Measurements from ENCODE around the gene ADAMTS20. TPM values are rescaled to one million over a fixed set of nuclear protein-coding genes. Genes with fewer than 3 reads are reported as not detected.
"Not testable (repeated sequence)": the region's sequence is repeated elsewhere in the genome, so short reads cannot be mapped to it uniquely, and the experiment has no call there.

ADAMTS20 gene, protein sequence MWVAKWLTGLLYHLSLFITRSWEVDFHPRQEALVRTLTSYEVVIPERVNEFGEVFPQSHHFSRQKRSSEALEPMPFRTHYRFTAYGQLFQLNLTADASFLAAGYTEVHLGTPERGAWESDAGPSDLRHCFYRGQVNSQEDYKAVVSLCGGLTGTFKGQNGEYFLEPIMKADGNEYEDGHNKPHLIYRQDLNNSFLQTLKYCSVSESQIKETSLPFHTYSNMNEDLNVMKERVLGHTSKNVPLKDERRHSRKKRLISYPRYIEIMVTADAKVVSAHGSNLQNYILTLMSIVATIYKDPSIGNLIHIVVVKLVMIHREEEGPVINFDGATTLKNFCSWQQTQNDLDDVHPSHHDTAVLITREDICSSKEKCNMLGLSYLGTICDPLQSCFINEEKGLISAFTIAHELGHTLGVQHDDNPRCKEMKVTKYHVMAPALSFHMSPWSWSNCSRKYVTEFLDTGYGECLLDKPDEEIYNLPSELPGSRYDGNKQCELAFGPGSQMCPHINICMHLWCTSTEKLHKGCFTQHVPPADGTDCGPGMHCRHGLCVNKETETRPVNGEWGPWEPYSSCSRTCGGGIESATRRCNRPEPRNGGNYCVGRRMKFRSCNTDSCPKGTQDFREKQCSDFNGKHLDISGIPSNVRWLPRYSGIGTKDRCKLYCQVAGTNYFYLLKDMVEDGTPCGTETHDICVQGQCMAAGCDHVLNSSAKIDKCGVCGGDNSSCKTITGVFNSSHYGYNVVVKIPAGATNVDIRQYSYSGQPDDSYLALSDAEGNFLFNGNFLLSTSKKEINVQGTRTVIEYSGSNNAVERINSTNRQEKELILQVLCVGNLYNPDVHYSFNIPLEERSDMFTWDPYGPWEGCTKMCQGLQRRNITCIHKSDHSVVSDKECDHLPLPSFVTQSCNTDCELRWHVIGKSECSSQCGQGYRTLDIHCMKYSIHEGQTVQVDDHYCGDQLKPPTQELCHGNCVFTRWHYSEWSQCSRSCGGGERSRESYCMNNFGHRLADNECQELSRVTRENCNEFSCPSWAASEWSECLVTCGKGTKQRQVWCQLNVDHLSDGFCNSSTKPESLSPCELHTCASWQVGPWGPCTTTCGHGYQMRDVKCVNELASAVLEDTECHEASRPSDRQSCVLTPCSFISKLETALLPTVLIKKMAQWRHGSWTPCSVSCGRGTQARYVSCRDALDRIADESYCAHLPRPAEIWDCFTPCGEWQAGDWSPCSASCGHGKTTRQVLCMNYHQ (N-terminal part only)
- not detected in 2 replicates for total RNA-seq

GRCh38 chr12:43551971-43552559 is at the start of gene ADAMTS20:
Gene ADAMTS20, minus strand, starts transcription at chr12:43552203. Its CDS starts 282 bp downstream, at chr12:43551921.
- intact Hi-C loops (cut with micrococcal nuclease): no loop called here

DNA sequence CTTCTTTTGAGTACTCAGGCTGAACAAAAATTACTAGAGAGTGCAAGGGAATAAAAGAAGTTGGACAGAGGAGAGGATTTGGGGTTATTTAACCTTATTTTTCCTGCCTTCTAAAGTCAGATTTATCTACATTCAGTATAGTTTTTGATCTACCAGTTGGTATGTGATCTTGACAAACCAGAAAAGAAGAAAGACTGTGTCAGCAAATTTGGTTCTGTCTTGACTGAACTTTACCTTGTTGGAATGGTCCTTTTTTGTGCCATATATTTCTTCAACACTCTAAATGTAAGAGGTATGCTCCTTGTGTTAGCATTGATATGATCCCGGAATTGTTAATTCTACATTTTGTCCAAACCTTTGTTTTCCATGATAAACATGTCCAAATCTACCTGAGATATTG is 47.7 kb upstream of the ADAMTS20 start:
- intact Hi-C loops (cut with micrococcal nuclease): no loop called here

DNA sequence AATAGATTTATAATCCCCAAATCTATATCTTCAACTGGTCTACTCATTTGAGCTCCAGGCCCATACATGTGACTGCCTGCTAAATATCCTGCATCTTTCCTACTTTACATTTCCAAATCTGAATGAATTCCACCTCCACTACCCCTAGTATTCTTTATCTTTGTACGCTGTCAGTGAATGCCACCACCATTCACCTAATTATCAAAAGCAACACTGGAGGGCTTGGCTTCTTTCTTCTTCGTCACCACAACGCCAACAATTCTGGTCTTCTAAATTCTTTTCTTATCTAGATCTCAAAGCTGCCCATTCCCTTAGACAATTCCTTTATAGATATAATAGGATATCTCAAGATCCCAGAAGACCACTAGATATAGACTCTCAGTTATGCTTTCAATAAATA is 47.1 kb upstream of the ADAMTS20 start:
- intact Hi-C loops (cut with micrococcal nuclease): no loop called here

DNA sequence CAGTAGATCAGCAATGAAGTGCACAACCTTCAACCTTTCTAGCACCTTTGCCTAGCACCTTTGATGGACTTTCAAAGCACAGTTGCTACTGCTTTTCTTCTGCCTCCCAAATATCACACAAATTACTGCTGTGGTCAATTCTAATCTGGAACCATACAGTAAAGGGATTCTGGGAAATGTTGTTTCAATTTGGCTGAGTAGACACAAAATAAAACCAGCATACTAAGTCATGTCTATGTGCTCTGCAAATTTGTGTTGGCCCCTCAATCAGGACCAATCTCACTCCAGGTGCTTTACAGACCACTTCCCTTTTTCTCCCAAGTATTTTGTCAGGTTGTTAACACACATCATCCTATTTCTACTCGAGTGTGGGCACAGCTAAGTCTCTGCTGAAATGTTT is 38.3 kb upstream of the ADAMTS20 start:
- intact Hi-C loops (cut with micrococcal nuclease): no loop called here

GRCh38 chr12:43586646-43587245 is 34.7 kb upstream of the ADAMTS20 start:
- intact Hi-C loops (cut with micrococcal nuclease): no loop called here

- intact Hi-C loops (cut with micrococcal nuclease): no loop called here
Measured at GRCh38 chr12:43585676-43586075, 33.7 kb upstream of the ADAMTS20 start.

- intact Hi-C loops (cut with micrococcal nuclease): no loop called here
Measured at GRCh38 chr12:43580601-43581000, 28.6 kb upstream of the ADAMTS20 start.

- intact Hi-C loops (cut with micrococcal nuclease): no loop called here
Measured at GRCh38 chr12:43579206-43579605, 27.2 kb upstream of the ADAMTS20 start.

GRCh38 chr12:43578782-43579181 is 26.8 kb upstream of the ADAMTS20 start:
- intact Hi-C loops (cut with micrococcal nuclease): no loop called here

GRCh38 chr12:43577381-43577780 is 25.4 kb upstream of the ADAMTS20 start:
- intact Hi-C loops (cut with micrococcal nuclease): no loop called here

- intact Hi-C loops (cut with micrococcal nuclease): no loop called here
Measured at GRCh38 chr12:43576162-43576561, 24.2 kb upstream of the ADAMTS20 start.

DNA sequence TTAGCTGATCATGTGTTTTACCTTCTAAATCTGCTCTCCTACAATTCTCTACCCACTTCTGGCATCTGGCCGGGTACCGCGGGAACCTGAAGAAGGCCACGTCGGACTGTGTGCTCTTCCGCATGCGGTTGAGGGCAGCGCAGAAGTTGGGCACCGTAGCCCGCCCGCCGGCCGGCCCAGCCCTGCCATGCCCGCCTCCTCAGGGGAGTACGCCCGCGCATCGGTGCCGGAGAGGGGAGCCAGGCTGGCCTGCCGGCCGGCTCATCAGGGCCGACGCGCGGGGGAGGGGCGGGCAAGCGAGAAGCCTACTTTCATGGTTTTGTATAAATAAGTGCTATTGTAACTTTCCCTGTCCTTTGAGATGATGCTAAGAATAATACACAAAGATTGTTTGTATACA is 19.9 kb upstream of the ADAMTS20 start:
- intact Hi-C loops (cut with micrococcal nuclease): no loop called here

GRCh38 chr12:43556057-43556456 is 4.1 kb upstream of the ADAMTS20 start:
- intact Hi-C loops (cut with micrococcal nuclease): no loop called here

DNA sequence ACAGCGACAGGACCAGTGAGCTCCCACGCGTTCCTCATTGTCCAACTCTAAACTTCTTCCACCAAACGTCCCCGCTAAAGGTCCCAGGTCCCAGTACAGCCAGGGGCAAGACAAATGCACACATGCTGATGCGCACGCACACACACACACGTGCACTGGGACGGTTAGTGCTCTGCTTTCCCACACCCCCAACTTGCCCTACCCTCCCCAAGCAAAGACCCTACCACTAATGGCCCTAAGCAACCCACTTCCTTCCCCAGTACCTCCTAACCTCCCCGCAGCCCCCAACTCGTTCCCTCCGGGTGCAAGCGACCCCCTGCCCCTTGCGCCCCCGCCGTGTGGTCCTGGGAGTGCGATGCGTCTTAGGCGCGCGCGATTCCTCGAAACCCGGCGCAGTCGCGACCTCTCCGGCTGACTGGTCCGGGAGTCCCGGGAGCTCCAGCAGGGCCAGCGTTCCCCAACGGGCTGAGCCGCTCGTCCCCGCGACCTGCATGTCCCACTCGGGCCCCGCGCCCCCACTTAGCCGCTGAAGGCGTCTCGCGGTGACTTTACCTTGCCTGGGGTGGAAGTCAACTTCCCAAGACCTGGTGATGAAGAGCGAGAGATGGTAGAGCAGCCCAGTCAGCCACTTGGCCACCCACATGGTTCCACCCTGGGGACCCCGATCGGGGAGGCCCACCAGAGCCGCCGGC is 578 bp downstream of the ADAMTS20 start:
- intact Hi-C loops (cut with micrococcal nuclease): no loop called here

GRCh38 chr12:43550831-43551271 is 1.2 kb downstream of the ADAMTS20 start:
- intact Hi-C loops (cut with micrococcal nuclease): no loop called here

GRCh38 chr12:43544703-43545102 is 7.3 kb downstream of the ADAMTS20 start:
- intact Hi-C loops (cut with micrococcal nuclease): no loop called here

DNA sequence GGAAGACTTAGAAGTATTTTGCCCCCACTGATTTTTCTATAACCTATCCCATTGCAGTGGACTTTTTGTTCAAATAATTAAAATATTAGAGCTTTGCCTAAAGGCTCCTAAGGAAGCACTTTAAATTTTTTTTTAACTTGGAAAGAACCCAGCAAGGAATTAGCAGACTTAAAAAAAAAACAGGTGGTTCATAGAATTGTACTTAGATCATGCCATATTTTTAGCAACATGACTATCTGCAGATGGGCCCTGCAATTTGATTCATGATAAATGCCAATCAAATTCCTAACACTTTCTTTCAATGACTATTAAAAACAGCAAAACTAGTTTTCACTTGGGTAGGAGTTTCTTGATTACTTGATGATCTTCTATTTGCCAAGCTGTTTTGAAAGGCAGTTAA is 11.5 kb downstream of the ADAMTS20 start:
- intact Hi-C loops (cut with micrococcal nuclease): no loop called here

GRCh38 chr12:43537675-43538074 is 14.3 kb downstream of the ADAMTS20 start:
- intact Hi-C loops (cut with micrococcal nuclease): not testable (repeated sequence)

DNA sequence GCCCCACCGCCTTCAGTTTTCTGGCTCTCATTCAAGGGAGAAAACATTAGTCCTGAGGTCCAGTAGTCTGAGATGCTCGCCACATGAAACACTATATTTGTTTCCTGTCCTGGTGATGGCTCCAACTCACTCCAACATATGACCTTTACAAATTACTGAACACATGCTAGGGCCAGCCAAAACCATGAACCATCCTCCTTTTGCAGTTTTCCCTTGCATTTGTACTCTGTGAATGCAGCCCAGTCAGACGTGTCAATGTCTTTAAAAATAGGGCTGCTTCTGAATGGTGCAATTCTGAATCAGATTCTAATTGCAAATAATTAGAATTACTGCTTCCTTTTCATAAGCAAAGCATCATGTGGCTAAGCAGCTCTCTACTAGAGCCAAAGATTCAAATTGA is 36.0 kb downstream of the ADAMTS20 start:
- intact Hi-C loops (cut with micrococcal nuclease): no loop called here

- intact Hi-C loops (cut with micrococcal nuclease): loop anchor here (1.0 kb wide), 1 partner anchor 381 kb away; no protein-coding TSS in a partner anchor
Measured at GRCh38 chr12:43501703-43502102, 50.3 kb downstream of the ADAMTS20 start.

All from T-helper 1 cell treated with Interleukin-12 subunit alpha and Interleukin-12 subunit beta and Interleukin-4 antibody, amounts not matched to agents 30 ng/mL and 1 ng/mL, for 36 hours (primary cell).